Measurements from ENCODE around the gene NQO2. TPM values are rescaled to one million over a fixed set of nuclear protein-coding genes. Genes with fewer than 3 reads are reported as not detected.

Gene NQO2
- total RNA-seq, 1 donor from 2014 or later: 21.5 TPM

GRCh38 chr6:2956930-2957685 lies 42.6 kb upstream of the NQO2 start:
- no peak for TF ChIP-seq CTCF (conservative IDR thresholded peaks at IDR 0.05)
- peaks cover 6% of the 10 kb centered on the region for H3K27me3 Mint-ChIP-seq (ENCODE audit: low read depth)
- H3K4me3 Mint-ChIP-seq: no peak overlapping the region
- no peak for DNase-seq (ENCODE audit: low read depth, low spot score)
- H3K4me1 Mint-ChIP-seq: peaks cover 22% of the 10 kb centered on the region
- peak overlapping the region; percentile 84 for H3K27ac Mint-ChIP-seq (ENCODE audit: unreplicated experiment)
- H3K9me3 Mint-ChIP-seq: no peaks in the 10 kb centered on the region
- H3K36me3 Mint-ChIP-seq (ENCODE audit: low read depth): no peaks in the 10 kb centered on the region

GRCh38 chr6:2957696-2958330 lies 41.9 kb upstream of the NQO2 start:
- Mint-ChIP-seq H3K36me3 (ENCODE audit: low read depth) (no peaks in the 10 kb centered on the region), H3K27ac (ENCODE audit: unreplicated experiment) (peak overlapping the region; percentile 84), H3K4me1 (peaks cover 16% of the 10 kb centered on the region), H3K9me3 (no peaks in the 10 kb centered on the region), H3K27me3 (ENCODE audit: low read depth) (peaks cover 7% of the 10 kb centered on the region), H3K4me3 (no peak overlapping the region)
- DNase-seq (ENCODE audit: low read depth, low spot score): no peak
- TF ChIP-seq CTCF (conservative IDR thresholded peaks at IDR 0.05): no peak

GRCh38 chr6:2958331-2958711 lies 41.4 kb upstream of the NQO2 start:
- Mint-ChIP-seq H3K4me3 (no peak overlapping the region), H3K27ac (ENCODE audit: unreplicated experiment) (no peak overlapping the region), H3K36me3 (ENCODE audit: low read depth) (no peaks in the 10 kb centered on the region), H3K9me3 (no peaks in the 10 kb centered on the region), H3K27me3 (ENCODE audit: low read depth) (peaks cover 7% of the 10 kb centered on the region), H3K4me1 (peaks cover 11% of the 10 kb centered on the region)
- no peak for TF ChIP-seq CTCF (conservative IDR thresholded peaks at IDR 0.05)
- DNase-seq (ENCODE audit: low read depth, low spot score): no peak

- Mint-ChIP-seq H3K9me3 (no peaks in the 10 kb centered on the region), H3K36me3 (ENCODE audit: low read depth) (no peaks in the 10 kb centered on the region), H3K27me3 (ENCODE audit: low read depth) (peaks cover 7% of the 10 kb centered on the region), H3K4me1 (peaks cover 10% of the 10 kb centered on the region), H3K4me3 (no peak overlapping the region), H3K27ac (ENCODE audit: unreplicated experiment) (no peak overlapping the region)
- no peak for DNase-seq (ENCODE audit: low read depth, low spot score)
- TF ChIP-seq CTCF (conservative IDR thresholded peaks at IDR 0.05): no peak
Measured at GRCh38 chr6:2958776-2959175, 40.9 kb upstream of the NQO2 start.

GRCh38 chr6:2959909-2960719 lies 39.6 kb upstream of the NQO2 start:
- H3K4me3 Mint-ChIP-seq: no peak overlapping the region
- H3K4me1 Mint-ChIP-seq: peaks cover 10% of the 10 kb centered on the region
- no peak for TF ChIP-seq CTCF (conservative IDR thresholded peaks at IDR 0.05)
- H3K9me3 Mint-ChIP-seq: no peaks in the 10 kb centered on the region
- H3K27ac Mint-ChIP-seq (ENCODE audit: unreplicated experiment): peak overlapping the region; percentile 38
- no peaks in the 10 kb centered on the region for H3K36me3 Mint-ChIP-seq (ENCODE audit: low read depth)
- peaks cover 7% of the 10 kb centered on the region for H3K27me3 Mint-ChIP-seq (ENCODE audit: low read depth)
- no peak for DNase-seq (ENCODE audit: low read depth, low spot score)

Measured in neural crest cell (in vitro differentiated cells).